Endothelial cell of umbilical vein (primary cell): Measurements from ENCODE around the gene AMBP.

Experiments
- EZH2 ChIP-seq: IDR thresholded peaks from 2 replicates; pipeline ENCODE4 v1.6.1; 2012; ENCODE audit warnings: borderline replicate concordance, low read depth, mild to moderate bottlenecking, moderate library complexity, low read length, inconsistent platforms; ENCODE audit not compliant: severe bottlenecking
- FOS ChIP-seq: IDR thresholded peaks from 2 replicates; pipeline ENCODE4 v1.6.1; 2011; ENCODE audit warnings: mild to moderate bottlenecking, low read length, moderate library complexity, borderline replicate concordance; ENCODE audit not compliant: insufficient read depth
- GATA2 ChIP-seq: IDR thresholded peaks from 2 replicates; pipeline ENCODE4 v1.7.0; 2011; ENCODE audit warnings: low read depth, mild to moderate bottlenecking, moderate library complexity, mixed read lengths, low read length; ENCODE audit not compliant: insufficient read length, insufficient read depth
- JUN ChIP-seq: IDR thresholded peaks from 2 replicates; pipeline ENCODE4 v1.6.1; 2011; ENCODE audit warnings: borderline replicate concordance, low read depth; ENCODE audit not compliant: insufficient read length, insufficient read depth
- MYC ChIP-seq: IDR thresholded peaks from one replicate; pipeline ENCODE4 v1.6.1; 2011; ENCODE audit warnings: mild to moderate bottlenecking, low read depth, low read length
- POLR2A ChIP-seq: IDR thresholded peaks from 2 replicates; pipeline ENCODE4 v1.6.1; 2012; ENCODE audit warnings: low read depth, mild to moderate bottlenecking, control low read depth, low read length
- POLR2AphosphoS5 ChIP-seq: IDR thresholded peaks from 2 replicates; pipeline ENCODE4 v1.6.1; 2012; ENCODE audit warnings: low read depth, mild to moderate bottlenecking, control low read depth, low read length, moderate library complexity; ENCODE audit not compliant: insufficient read depth
- TF ChIP-seq, protein P1 (sequence below), 2 donors: IDR thresholded peaks; 1 replicate in 1 of 2; 2 replicates in 1 of 2; pipeline ENCODE4 v1.5.1; 2011; ENCODE audit warnings: low read length in 2 of 2, mild to moderate bottlenecking in 2 of 2, moderate library complexity in 2 of 2, control low read depth in 1 of 2, inconsistent platforms in 1 of 2, low read depth in 1 of 2; ENCODE audit not compliant: insufficient read depth in 1 of 2; ENCODE audit errors: extremely low read depth in 1 of 2
- TF ChIP-seq, protein P2 (sequence below): IDR thresholded peaks from 2 replicates; pipeline ENCODE4 v1.6.1; 2011; ENCODE audit not compliant: insufficient read depth, insufficient read length

DNA sequence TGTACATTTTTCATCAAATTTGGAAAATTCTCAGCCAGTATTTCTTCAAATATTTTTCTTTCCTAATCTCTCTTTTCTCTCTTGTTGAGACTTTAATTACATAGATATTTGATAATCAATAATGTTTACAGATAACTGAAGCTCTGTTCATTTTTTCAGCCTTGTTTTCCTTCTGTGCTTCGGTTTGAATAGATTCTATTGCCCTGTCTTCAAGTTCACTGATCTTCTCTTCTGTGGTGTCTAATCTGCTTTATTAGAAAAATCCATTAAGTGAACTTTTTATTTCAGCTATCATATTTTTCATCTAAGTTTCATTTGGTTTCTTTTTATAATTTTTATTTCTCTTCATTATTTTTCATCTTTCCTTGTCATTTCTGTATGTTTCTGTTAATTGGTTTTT is 54.1 kb downstream of the AMBP start:
- TF ChIP-seq EZH2 = no peak
- TF ChIP-seq, protein P1, sequence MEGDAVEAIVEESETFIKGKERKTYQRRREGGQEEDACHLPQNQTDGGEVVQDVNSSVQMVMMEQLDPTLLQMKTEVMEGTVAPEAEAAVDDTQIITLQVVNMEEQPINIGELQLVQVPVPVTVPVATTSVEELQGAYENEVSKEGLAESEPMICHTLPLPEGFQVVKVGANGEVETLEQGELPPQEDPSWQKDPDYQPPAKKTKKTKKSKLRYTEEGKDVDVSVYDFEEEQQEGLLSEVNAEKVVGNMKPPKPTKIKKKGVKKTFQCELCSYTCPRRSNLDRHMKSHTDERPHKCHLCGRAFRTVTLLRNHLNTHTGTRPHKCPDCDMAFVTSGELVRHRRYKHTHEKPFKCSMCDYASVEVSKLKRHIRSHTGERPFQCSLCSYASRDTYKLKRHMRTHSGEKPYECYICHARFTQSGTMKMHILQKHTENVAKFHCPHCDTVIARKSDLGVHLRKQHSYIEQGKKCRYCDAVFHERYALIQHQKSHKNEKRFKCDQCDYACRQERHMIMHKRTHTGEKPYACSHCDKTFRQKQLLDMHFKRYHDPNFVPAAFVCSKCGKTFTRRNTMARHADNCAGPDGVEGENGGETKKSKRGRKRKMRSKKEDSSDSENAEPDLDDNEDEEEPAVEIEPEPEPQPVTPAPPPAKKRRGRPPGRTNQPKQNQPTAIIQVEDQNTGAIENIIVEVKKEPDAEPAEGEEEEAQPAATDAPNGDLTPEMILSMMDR (IDR thresholded peaks at IDR 0.05; ENCODE audit: extremely low read depth in 1 of 2, insufficient read depth in 1 of 2, low read depth in 1 of 2, low read length in 2 of 2) = no peak
- no peak for TF ChIP-seq POLR2A
- TF ChIP-seq POLR2AphosphoS5 = no peak
- TF ChIP-seq, protein P2, sequence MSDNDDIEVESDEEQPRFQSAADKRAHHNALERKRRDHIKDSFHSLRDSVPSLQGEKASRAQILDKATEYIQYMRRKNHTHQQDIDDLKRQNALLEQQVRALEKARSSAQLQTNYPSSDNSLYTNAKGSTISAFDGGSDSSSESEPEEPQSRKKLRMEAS = no peak
- TF ChIP-seq MYC = no peak
- no peak for TF ChIP-seq FOS
- TF ChIP-seq JUN = no peak
- TF ChIP-seq GATA2 = no peak
